Astrocyte of the cerebellum (primary cell): ENCODE results near the gene TMEM232.

Experiments
- DNase-seq: peaks from one replicate; pipeline ENCODE4 v3.0.0-alpha.2; 2011; ENCODE audit warnings: low read depth
- H3K4me3 ChIP-seq: 2 replicates; pipeline ENCODE4 v1.5.1; 2011; ENCODE audit warnings: mild to moderate bottlenecking, low read depth, low read length, moderate library complexity
- CTCF ChIP-seq: IDR thresholded peaks from 2 replicates; pipeline ENCODE4 v1.5.1; 2012; ENCODE audit warnings: low read length, low read depth, moderate library complexity, mild to moderate bottlenecking; ENCODE audit errors: missing control alignments
- in situ Hi-C: cut with HindIII; loops from 2 replicates; pipeline ENCODE4 v1.10.0; 2017; ENCODE audit warnings: low sequenced_read_pairs

TMEM232 gene

GRCh38 chr5:110754181-110754580 lies 27.7 kb upstream of the TMEM232 start:
- DNase-seq = no peak
- in situ Hi-C loops = no loop called here
- no peak overlapping the region for H3K4me3 ChIP-seq
- TF ChIP-seq CTCF = no peak

GRCh38 chr5:110753600-110753999 lies 27.1 kb upstream of the TMEM232 start:
- no peak overlapping the region for H3K4me3 ChIP-seq
- no peak for TF ChIP-seq CTCF
- in situ Hi-C loops = no loop called here
- no peak for DNase-seq

GRCh38 chr5:110752953-110753352 lies 26.5 kb upstream of the TMEM232 start:
- in situ Hi-C loops = no loop called here
- no peak overlapping the region for H3K4me3 ChIP-seq
- no peak for TF ChIP-seq CTCF
- DNase-seq = no peak

- TF ChIP-seq CTCF = no peak
- peak; percentile 49 for DNase-seq
- in situ Hi-C loops = no loop called here
- H3K4me3 ChIP-seq = no peak overlapping the region
Observed at GRCh38 chr5:110751902-110752762, 25.7 kb upstream of the TMEM232 start.

- in situ Hi-C loops = no loop called here
- TF ChIP-seq CTCF = no peak
- H3K4me3 ChIP-seq = peak within 1 kb of the TSS; percentile 87
- DNase-seq = peak; percentile 69
Observed at GRCh38 chr5:110738812-110739651, 12.6 kb upstream of the TMEM232 start, which contains the start of gene SLC25A46. SLC25A46 (plus strand) TSS chr5:110739007; CDS start chr5:110739120, 113 bp downstream.

- peak overlapping the region; percentile 87 for H3K4me3 ChIP-seq
- in situ Hi-C loops = no loop called here
- no peak for TF ChIP-seq CTCF
- no peak for DNase-seq
Observed at GRCh38 chr5:110738503-110738811, 12.0 kb upstream of the TMEM232 start.
